Endothelial cell of umbilical vein (primary cell): Measurements from ENCODE around the gene PNCK. TPM values are rescaled to one million over a fixed set of nuclear protein-coding genes. Genes with fewer than 3 reads are reported as not detected.

Source experiments
- BruUV-seq: library from RNA; stranded (reverse); fragments of 400-500 nt; replicated peaks from 2 replicates; lab custom pipeline; 2021; lab: Mats Ljungman, UMichigan
- CTCF ChIA-PET: fragments of 300-600, 350-600 bp; sonication (Branson Sonifier 250); formaldehyde crosslinking; loops from one replicate; lab custom pipeline; 2021; ENCODE audit warnings: antibody characterized with exemption, inconsistent platforms; lab: Charles Lee
- POLR2A ChIA-PET: fragments of 300-600, 350-600 bp; sonication (Branson Sonifier 250); formaldehyde crosslinking; loops from one replicate; lab custom pipeline; 2021; ENCODE audit warnings: antibody characterized with exemption, inconsistent platforms; lab: Charles Lee
- DNase-seq: peaks from one replicate; pipeline ENCODE4 v3.0.0-alpha.2; 2011; ENCODE audit warnings: low read depth, low spot score
- FAIRE-seq: peaks from 2 replicates; lab custom pipeline; 2011; peaks lifted over from hg19 to GRCh38; lab: Jason Lieb, UNC
- H2AFZ ChIP-seq: 2 replicates; pipeline ENCODE4 v1.6.0; 2012; ENCODE audit warnings: low read depth, low read length, control low read depth, inconsistent platforms
- H3K27ac ChIP-seq: 2 replicates; pipeline ENCODE4 v1.5.1; 2011; ENCODE audit warnings: low read depth, mild to moderate bottlenecking, control low read depth, low read length, moderate library complexity; ENCODE audit not compliant: insufficient read depth
- H3K27me3 ChIP-seq, 2 experiments: 2 replicates each; pipeline versions ENCODE4 v1.6.0 to v1.6.1; 2011; ENCODE audit warnings: low read length in 2 of 2, mixed read lengths in 1 of 2; ENCODE audit not compliant: control insufficient read depth in 2 of 2, insufficient read depth in 2 of 2
- H3K36me3 ChIP-seq, 2 experiments: 2 replicates in 1 of 2; 3 replicates in 1 of 2; pipeline ENCODE4 v1.5.1; 2011; ENCODE audit warnings: low read length in 2 of 2, mild to moderate bottlenecking in 1 of 2, moderate library complexity in 1 of 2; ENCODE audit not compliant: control insufficient read depth in 2 of 2, insufficient read depth in 2 of 2; ENCODE audit errors: extremely low read depth in 1 of 2
- H3K4me1 ChIP-seq: 3 replicates; pipeline ENCODE4 v1.5.1; 2011; ENCODE audit warnings: mild to moderate bottlenecking, low read length; ENCODE audit not compliant: control insufficient read depth, insufficient read depth; ENCODE audit errors: extremely low read depth
- H3K4me2 ChIP-seq: 2 replicates; pipeline ENCODE4 v1.6.1; 2011; ENCODE audit warnings: low read length, control low read depth, mixed read lengths; ENCODE audit not compliant: insufficient read depth
- H3K4me3 ChIP-seq, 3 experiments: fragments of 200-600 bp in 1 of 3; sonication (generic), shearing (Covaris generic) in 1 of 3; replicated peaks in 1 of 3; 2 replicates each; pipeline ENCODE4 v1.5.1; 2011 to 2016; ENCODE audit warnings: control low read depth in 3 of 3, low read length in 3 of 3, mild to moderate bottlenecking in 2 of 3, inconsistent platforms in 1 of 3, low read depth in 1 of 3, moderate library complexity in 1 of 3; ENCODE audit not compliant: insufficient read depth in 1 of 3
- H3K79me2 ChIP-seq: 2 replicates; pipeline ENCODE4 v1.6.0; 2012; ENCODE audit warnings: low read length, inconsistent platforms; ENCODE audit not compliant: control insufficient read depth, insufficient read depth
- H3K9ac ChIP-seq: replicated peaks from 2 replicates; pipeline ENCODE3; 2011; ENCODE audit warnings: low read length, control low read depth; ENCODE audit not compliant: insufficient read depth; ENCODE audit errors: extremely low read depth
- H3K9me1 ChIP-seq: replicated peaks from 3 replicates; pipeline ENCODE4 v1.6.0; 2011; ENCODE audit warnings: mild to moderate bottlenecking, low read length; ENCODE audit not compliant: control insufficient read depth, insufficient read depth; ENCODE audit errors: extremely low read depth
- H3K9me3 ChIP-seq: replicated peaks from 2 replicates; pipeline ENCODE4 v1.5.1; 2012; ENCODE audit warnings: low read length, inconsistent platforms; ENCODE audit not compliant: control insufficient read depth, insufficient read depth
- H4K20me1 ChIP-seq: replicated peaks from 2 replicates; pipeline ENCODE3; 2011; ENCODE audit warnings: mild to moderate bottlenecking, low read length; ENCODE audit not compliant: control insufficient read depth, insufficient read depth; ENCODE audit errors: extremely low read depth
- CTCF ChIP-seq, 2 donors: IDR thresholded peaks; 1 replicate in 1 of 2; 2 replicates in 1 of 2; pipeline ENCODE4 v1.5.1; 2011; ENCODE audit warnings: low read length in 2 of 2, mild to moderate bottlenecking in 2 of 2, moderate library complexity in 2 of 2, control low read depth in 1 of 2, inconsistent platforms in 1 of 2, low read depth in 1 of 2; ENCODE audit not compliant: insufficient read depth in 1 of 2; ENCODE audit errors: extremely low read depth in 1 of 2
- EZH2 ChIP-seq: IDR thresholded peaks from 2 replicates; pipeline ENCODE4 v1.6.1; 2012; ENCODE audit warnings: borderline replicate concordance, low read depth, mild to moderate bottlenecking, moderate library complexity, low read length, inconsistent platforms; ENCODE audit not compliant: severe bottlenecking
- FOS ChIP-seq: IDR thresholded peaks from 2 replicates; pipeline ENCODE4 v1.6.1; 2011; ENCODE audit warnings: mild to moderate bottlenecking, low read length, moderate library complexity, borderline replicate concordance; ENCODE audit not compliant: insufficient read depth
- GATA2 ChIP-seq: IDR thresholded peaks from 2 replicates; pipeline ENCODE4 v1.7.0; 2011; ENCODE audit warnings: low read depth, mild to moderate bottlenecking, moderate library complexity, mixed read lengths, low read length; ENCODE audit not compliant: insufficient read length, insufficient read depth
- JUN ChIP-seq: IDR thresholded peaks from 2 replicates; pipeline ENCODE4 v1.6.1; 2011; ENCODE audit warnings: borderline replicate concordance, low read depth; ENCODE audit not compliant: insufficient read length, insufficient read depth
- MAX ChIP-seq: IDR thresholded peaks from 2 replicates; pipeline ENCODE4 v1.6.1; 2011; ENCODE audit not compliant: insufficient read depth, insufficient read length
- MYC ChIP-seq: IDR thresholded peaks from one replicate; pipeline ENCODE4 v1.6.1; 2011; ENCODE audit warnings: mild to moderate bottlenecking, low read depth, low read length
- POLR2A ChIP-seq: IDR thresholded peaks from 2 replicates; pipeline ENCODE4 v1.6.1; 2012; ENCODE audit warnings: low read depth, mild to moderate bottlenecking, control low read depth, low read length
- POLR2AphosphoS5 ChIP-seq: IDR thresholded peaks from 2 replicates; pipeline ENCODE4 v1.6.1; 2012; ENCODE audit warnings: low read depth, mild to moderate bottlenecking, control low read depth, low read length, moderate library complexity; ENCODE audit not compliant: insufficient read depth
- dilution Hi-C: fragments of 300-500 bp; cut with MboI; formaldehyde crosslinking; loops from one replicate; pipeline ENCODE4 v1.15.0; 2019; ENCODE audit warnings: low sequenced_read_pairs; ENCODE audit not compliant: extremely low pct_ligation_motif_present
- intact Hi-C: fragments of 100-400 bp; cut with micrococcal nuclease; formaldehyde crosslinking; loops from one replicate; pipeline ENCODE4 v1.10.0; 2022
- polyA plus RNA-seq, 4 experiments: library from polyadenylated mRNA; depleted of rRNA in 3 of 4; stranded (reverse) in 3 of 4; unstranded in 1 of 4; fragments of >200 nt; gene quantifications; 2 replicates each; pipeline versions ENCODE4 v1.2.1 to v1.2.3, GENCODE V29; 2011 to 2012; ENCODE audit warnings: missing spikeins in 1 of 4
- total RNA-seq: library from RNA; stranded (reverse); gene quantifications from 2 replicates; pipeline ENCODE4 v1.2.3, GENCODE V29; 2021

Gene PNCK
- total and polyA plus RNA-seq, 2 donors (not counting 3 experiments of a cell fraction or from before 2014, with no cell fraction given) = 0.12 TPM; not detected in 1

- POLR2A ChIA-PET = no interaction called here
- BruUV-seq = no TSS peak
Observed at GRCh38 chrX:153636716-153637115, 36.9 kb downstream of the PNCK start.

More at GRCh38 chrX:153636716-153637115, 36.9 kb downstream of the PNCK start:
- dilution Hi-C loops (no loop called here), intact Hi-C loops (loop anchor here (2.0 kb wide), 1 partner anchor 32 kb away; no protein-coding TSS in a partner anchor)
- Histone ChIP-seq H3K4me3 (no peak overlapping the region), H4K20me1 (no peaks in the 10 kb centered on the region), H3K9me1 (no peaks in the 10 kb centered on the region), H3K27me3 (peaks cover 9 to 10% of the 10 kb centered on the region in 2 experiments), H3K9ac (no peak overlapping the region), H3K4me1 (no peaks in the 10 kb centered on the region), H3K4me2 (no peak overlapping the region), H2AFZ (no peak overlapping the region), H3K79me2 (no peaks in the 10 kb centered on the region), H3K27ac (no peak overlapping the region), H3K9me3 (no peaks in the 10 kb centered on the region), H3K36me3 (no peaks in the 10 kb centered on the region)
- no peak for DNase-seq
- FAIRE-seq = no peak
- CTCF ChIA-PET = interaction anchor here (0.8 to 2.1 kb wide), 4 partner anchors 8 to 31 kb away, joined by 3 to 8 read pairs (median 4); no protein-coding TSS in a partner anchor
- no peak for TF ChIP-seq MAX
- no peak for TF ChIP-seq EZH2
- TF ChIP-seq JUN = no peak
- no peak for TF ChIP-seq MYC
- TF ChIP-seq CTCF (IDR thresholded peaks at IDR 0.05; ENCODE audit: extremely low read depth in 1 of 2, insufficient read depth in 1 of 2, low read depth in 1 of 2, low read length in 2 of 2) = no peak
- TF ChIP-seq GATA2 = no peak
- TF ChIP-seq POLR2AphosphoS5 = no peak
- TF ChIP-seq FOS = no peak
- no peak for TF ChIP-seq POLR2A
